Thyroid gland (tissue), 4 donors: Measurements from ENCODE around the gene TMF1. TPM values are rescaled to one million over a fixed set of nuclear protein-coding genes. Genes with fewer than 3 reads are reported as not detected.

Experiments used
- DNase-seq, 2 donors: peaks; one replicate each; pipeline ENCODE4 v3.0.0-alpha.2; 2019
- H3K27ac ChIP-seq, 3 donors: fragments of 200-600 bp; sonication (generic); 1 replicate in 2 of 3; 2 replicates in 1 of 3; pipeline ENCODE4 v1.5.1; 2016 to 2019; ENCODE audit warnings: mild to moderate bottlenecking in 1 of 3, moderate library complexity in 1 of 3
- H3K27me3 ChIP-seq: fragments of 200-600 bp; sonication (generic); one replicate; pipeline ENCODE4 v1.5.1; 2019
- H3K36me3 ChIP-seq, 2 donors: fragments of 200-600 bp; sonication (generic); one replicate each; pipeline ENCODE4 v1.5.1; 2016 to 2019
- H3K4me1 ChIP-seq, 2 donors: fragments of 200-600 bp; sonication (generic); one replicate each; pipeline ENCODE4 v1.5.1; 2017 to 2019
- H3K4me3 ChIP-seq, 3 donors: fragments of 200-600 bp; sonication (generic); replicated peaks in 1 of 3; 1 replicate in 2 of 3; 2 replicates in 1 of 3; pipeline ENCODE4 v1.5.1; 2016; ENCODE audit warnings: mild to moderate bottlenecking in 1 of 3
- H3K9me3 ChIP-seq: fragments of 200-600 bp; sonication (generic); one replicate; pipeline ENCODE4 v1.5.1; 2017
- CTCF ChIP-seq, 6 experiments: fragments of 200-600 bp in 3 of 6; fragments of 450-650 bp in 3 of 6; sonication (generic) in 3 of 6; IDR thresholded peaks; one replicate each; pipeline ENCODE4 v1.5.1; 2016 to 2019; ENCODE audit warnings: antibody characterized with exemption in 6 of 6, mild to moderate bottlenecking in 2 of 6, inconsistent platforms in 1 of 6, moderate library complexity in 1 of 6
- POLR2A ChIP-seq, 2 donors: fragments of 450-650 bp; IDR thresholded peaks; one replicate each; pipeline ENCODE4 v1.6.1; 2017; ENCODE audit warnings: antibody characterized with exemption in 2 of 2, mild to moderate bottlenecking in 2 of 2, moderate library complexity in 1 of 2
- WGBS, 2 donors: methylation state at CpG; one replicate each; pipeline ENCODE4 v1.1.5; 2017; 5-methylcytosine and 5-hydroxymethylcytosine counted together
- intact Hi-C: fragments of 100-400 bp; cut with DNase I; formaldehyde crosslinking; loops from one replicate; pipeline ENCODE4 v1.15.1; 2023
- total RNA-seq, 4 donors: library from RNA; depleted of rRNA; stranded (reverse); fragments of >200 nt; gene quantifications; one replicate each; pipeline ENCODE4 v1.2.3, GENCODE V29; 2016

Gene TMF1
- total RNA-seq, 4 donors from 2014 or later, result 44.3 to 53.2 (median 50.3) TPM

GRCh38 chr3:69009559-69010410 is 42.3 kb downstream of the TMF1 start:
- no peak overlapping the region for H3K27ac ChIP-seq
- H3K4me1 ChIP-seq, result peaks cover 0 to 7% of the 10 kb centered on the region in 2 donors
- H3K27me3 ChIP-seq, result no peaks in the 10 kb centered on the region
- TF ChIP-seq POLR2A (IDR thresholded peaks at IDR 0.05) (no peak), CTCF (IDR thresholded peaks at IDR 0.05) (no peak)
- DNase-seq, result no peak
- no peaks in the 10 kb centered on the region for H3K9me3 ChIP-seq
- no peak overlapping the region for H3K4me3 ChIP-seq
- intact Hi-C loops, result no loop called here
- 66 to 83% methylated on average over 3 of the region's 3 CpGs for WGBS, 2 donors
- H3K36me3 ChIP-seq, result peaks cover 7 to 16% of the 10 kb centered on the region in 2 donors

- no peaks in the 10 kb centered on the region for H3K9me3 ChIP-seq
- TF ChIP-seq POLR2A (IDR thresholded peaks at IDR 0.05) (no peak), CTCF (IDR thresholded peaks at IDR 0.05) (no peak)
- 68 to 70% methylated on average over 2 of the region's 2 CpGs for WGBS, 2 donors
- no peak overlapping the region for H3K4me3 ChIP-seq
- intact Hi-C loops, result no loop called here
- H3K27me3 ChIP-seq, result no peaks in the 10 kb centered on the region
- peaks cover 7 to 18% of the 10 kb centered on the region in 2 donors for H3K36me3 ChIP-seq
- no peak overlapping the region for H3K27ac ChIP-seq
- DNase-seq, result no peak
- H3K4me1 ChIP-seq, result peaks cover 0 to 7% of the 10 kb centered on the region in 2 donors
Observed at GRCh38 chr3:69008980-69009379, 43.2 kb downstream of the TMF1 start.

GRCh38 chr3:69005791-69006482 is 46.2 kb downstream of the TMF1 start:
- no peaks in the 10 kb centered on the region for H3K27me3 ChIP-seq
- DNase-seq, result no peak
- no peaks in the 10 kb centered on the region for H3K4me1 ChIP-seq
- 92 to 95% methylated on average over 5 of the region's 5 CpGs for WGBS, 2 donors
- H3K36me3 ChIP-seq, result peaks cover 23 to 30% of the 10 kb centered on the region in 2 donors
- no peak overlapping the region for H3K4me3 ChIP-seq
- intact Hi-C loops, result no loop called here
- no peak overlapping the region for H3K27ac ChIP-seq
- no peaks in the 10 kb centered on the region for H3K9me3 ChIP-seq
- TF ChIP-seq CTCF (IDR thresholded peaks at IDR 0.05) (no peak), POLR2A (IDR thresholded peaks at IDR 0.05) (no peak)

- intact Hi-C loops, result no loop called here
- peaks cover 23 to 28% of the 10 kb centered on the region in 2 donors for H3K36me3 ChIP-seq
- no peaks in the 10 kb centered on the region for H3K27me3 ChIP-seq
- no peak for DNase-seq
- 76% methylated on average over 6 of the region's 6 CpGs for WGBS, 2 donors
- H3K4me3 ChIP-seq, result no peak overlapping the region
- TF ChIP-seq CTCF (IDR thresholded peaks at IDR 0.05), result no peak
- no peak for TF ChIP-seq POLR2A (IDR thresholded peaks at IDR 0.05)
- H3K9me3 ChIP-seq, result no peaks in the 10 kb centered on the region
- H3K27ac ChIP-seq, result no peak overlapping the region
- H3K4me1 ChIP-seq, result no peaks in the 10 kb centered on the region
Observed at GRCh38 chr3:69005071-69005790, 46.9 kb downstream of the TMF1 start.
